ENCODE measurements around the gene TNRC6C.

Gene TNRC6C

DNA sequence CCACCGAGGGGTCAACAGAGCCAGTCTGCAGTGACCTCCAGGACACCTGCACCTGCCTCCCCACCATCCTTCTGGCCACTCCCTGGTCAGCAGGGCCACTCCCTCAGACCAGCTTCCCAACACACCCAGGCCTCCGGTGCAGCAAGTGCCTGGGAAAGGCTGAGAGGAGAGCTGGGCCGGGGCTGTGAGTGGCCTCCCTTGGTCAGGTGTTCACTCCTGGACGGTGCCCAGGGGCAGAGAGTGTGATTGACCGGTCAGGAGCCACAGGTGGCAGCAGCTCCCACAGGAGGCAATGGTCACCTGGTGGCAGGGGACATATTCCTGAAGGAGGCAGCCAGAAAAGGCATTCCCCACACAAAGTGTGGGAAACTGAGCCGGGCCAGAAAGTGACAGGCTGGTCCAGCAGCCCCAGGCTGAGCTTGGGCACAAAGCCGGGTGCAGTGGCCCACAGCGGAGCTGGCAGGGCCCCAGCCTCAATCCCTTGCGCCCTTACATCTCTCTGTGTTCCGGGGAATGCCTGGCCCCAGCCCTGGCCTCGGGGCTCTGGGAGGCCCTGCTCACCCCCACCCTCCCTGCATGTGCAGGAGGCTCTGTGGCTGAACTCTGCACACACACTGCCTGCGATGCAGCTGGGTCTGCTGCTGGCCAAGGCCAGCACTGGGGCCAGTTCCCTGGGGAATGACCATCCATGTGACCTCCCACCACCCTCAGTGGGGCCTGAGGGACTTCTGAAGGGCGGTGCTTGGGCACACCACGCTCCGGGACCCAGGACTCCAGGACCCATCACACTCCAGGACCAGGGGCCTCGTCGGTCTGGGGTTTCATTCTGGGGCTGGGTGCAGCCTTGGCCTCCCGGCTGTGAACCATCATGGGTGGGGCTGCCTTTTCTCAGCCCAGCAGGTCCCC lies 186.5 kb downstream of the TNRC6C start:
- Histone ChIP-seq H3K14ac (ENCODE audit: low read length) (peak overlapping the region; percentile 71), H3K4me3 (ENCODE audit: low read length in 2 of 2) (no peak overlapping the region), H4K91ac (ENCODE audit: low read depth, low read length, poor library complexity) (no peak overlapping the region), H3K4ac (ENCODE audit: low read length) (no peak overlapping the region), H3K18ac (ENCODE audit: low read length) (peak overlapping the region; percentile 85), H2BK5ac (ENCODE audit: low read length) (peak overlapping the region; percentile 66), H2BK12ac (ENCODE audit: low read length) (peak overlapping the region; percentile 84), H2BK120ac (ENCODE audit: low read depth, low read length) (peak overlapping the region; percentile 99), H3K36me3 (replicated peaks in 1 of 2; ENCODE audit: control insufficient read depth in 2 of 2, insufficient read depth in 2 of 2, low read length in 2 of 2) (no peaks in the 10 kb centered on the region), H3K9ac (ENCODE audit: low read depth, low read length, poor library complexity) (no peak overlapping the region), H3K4me1 (ENCODE audit: control insufficient read depth in 2 of 2, insufficient read depth in 1 of 2, low read depth in 1 of 2, low read length in 2 of 2) (peaks cover 3 to 6% of the 10 kb centered on the region in 2 donors), H3K4me2 (ENCODE audit: insufficient read depth, low read length, poor library complexity, severe bottlenecking) (no peak overlapping the region), H4K8ac (ENCODE audit: low read depth, low read length) (no peak overlapping the region), H2AK5ac (ENCODE audit: low read depth, low read length) (peak overlapping the region; percentile 94), H3K27me3 (ENCODE audit: control insufficient read depth in 3 of 3, insufficient read depth in 3 of 3, low read depth in 1 of 3, low read length in 3 of 3) (peaks cover 0 to 52% (median 3%) of the 10 kb centered on the region in 3 experiments), H3K23ac (ENCODE audit: low read depth, low read length, poor library complexity) (peak overlapping the region; percentile 89), H2AFZ (ENCODE audit: low read length) (no peak overlapping the region), H3K79me1 (ENCODE audit: low read depth, low read length) (peaks cover 2% of the 10 kb centered on the region), H3K27ac (replicated peaks; ENCODE audit: low read length) (no peak overlapping the region), H3K9me3 (replicated peaks in 1 of 2; ENCODE audit: control insufficient read depth in 2 of 2, insufficient read depth in 1 of 2, low read depth in 1 of 2, low read length in 2 of 2) (peaks cover 0 to 2% of the 10 kb centered on the region in 2 donors), H2BK15ac (ENCODE audit: low read length) (peak overlapping the region; percentile 99)
- no peak for DNase-seq (ENCODE audit: low spot score)
- no CpG with 5 or more reads among the region's 18 CpGs for WGBS, 2 donors (ENCODE audit: extremely low coverage in 2 of 2, insufficient read length in 2 of 2, insufficient replicate concordance in 1 of 2)

DNA sequence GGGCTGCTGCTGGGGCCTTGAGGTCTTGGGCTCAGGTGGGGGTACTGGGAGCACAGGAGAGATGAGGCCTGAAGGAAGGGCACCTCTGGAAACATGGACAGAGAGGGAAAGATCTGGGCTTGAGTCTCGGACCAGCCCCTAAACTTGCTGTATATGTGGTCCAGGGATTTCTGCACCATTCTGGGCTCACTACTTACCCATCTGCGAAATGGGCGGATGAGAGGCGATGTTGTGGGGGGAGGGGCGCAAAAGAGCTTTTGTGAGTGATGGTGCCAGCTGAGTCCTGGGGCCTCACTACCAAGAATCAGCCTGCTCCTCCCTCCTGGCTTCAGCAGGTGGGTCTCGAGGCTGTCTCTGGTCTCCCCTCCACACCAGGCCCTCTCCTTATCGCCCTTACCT lies 188.0 kb downstream of the TNRC6C start:
- Histone ChIP-seq H2BK15ac (ENCODE audit: low read length) (no peak overlapping the region), H3K27me3 (ENCODE audit: control insufficient read depth in 3 of 3, insufficient read depth in 3 of 3, low read depth in 1 of 3, low read length in 3 of 3) (peaks cover 0 to 50% (median under 1%) of the 10 kb centered on the region in 3 experiments), H4K8ac (ENCODE audit: low read depth, low read length) (no peak overlapping the region), H4K91ac (ENCODE audit: low read depth, low read length, poor library complexity) (no peak overlapping the region), H3K9ac (ENCODE audit: low read depth, low read length, poor library complexity) (no peak overlapping the region), H2BK12ac (ENCODE audit: low read length) (no peak overlapping the region), H3K36me3 (replicated peaks in 1 of 2; ENCODE audit: control insufficient read depth in 2 of 2, insufficient read depth in 2 of 2, low read length in 2 of 2) (no peaks in the 10 kb centered on the region), H3K4ac (ENCODE audit: low read length) (no peak overlapping the region), H3K14ac (ENCODE audit: low read length) (peak overlapping the region; percentile 82), H2AK5ac (ENCODE audit: low read depth, low read length) (peak overlapping the region; percentile 92), H3K9me3 (replicated peaks in 1 of 2; ENCODE audit: control insufficient read depth in 2 of 2, insufficient read depth in 1 of 2, low read depth in 1 of 2, low read length in 2 of 2) (peaks cover 0 to 2% of the 10 kb centered on the region in 2 donors), H2BK120ac (ENCODE audit: low read depth, low read length) (no peak overlapping the region), H3K18ac (ENCODE audit: low read length) (peak overlapping the region; percentile 80), H3K4me1 (ENCODE audit: control insufficient read depth in 2 of 2, insufficient read depth in 1 of 2, low read depth in 1 of 2, low read length in 2 of 2) (peaks cover 2 to 6% of the 10 kb centered on the region in 2 donors), H2BK5ac (ENCODE audit: low read length) (no peak overlapping the region), H3K79me1 (ENCODE audit: low read depth, low read length) (no peaks in the 10 kb centered on the region), H3K23ac (ENCODE audit: low read depth, low read length, poor library complexity) (no peak overlapping the region), H3K27ac (replicated peaks; ENCODE audit: low read length) (no peak overlapping the region), H3K4me3 (ENCODE audit: low read length in 2 of 2) (no peak overlapping the region), H3K4me2 (ENCODE audit: insufficient read depth, low read length, poor library complexity, severe bottlenecking) (no peak overlapping the region), H2AFZ (ENCODE audit: low read length) (no peak overlapping the region)
- no peak for DNase-seq (ENCODE audit: low spot score)
- WGBS, 2 donors (ENCODE audit: extremely low coverage in 2 of 2, insufficient read length in 2 of 2, insufficient replicate concordance in 1 of 2) = no CpG with 5 or more reads among the region's 7 CpGs

DNA sequence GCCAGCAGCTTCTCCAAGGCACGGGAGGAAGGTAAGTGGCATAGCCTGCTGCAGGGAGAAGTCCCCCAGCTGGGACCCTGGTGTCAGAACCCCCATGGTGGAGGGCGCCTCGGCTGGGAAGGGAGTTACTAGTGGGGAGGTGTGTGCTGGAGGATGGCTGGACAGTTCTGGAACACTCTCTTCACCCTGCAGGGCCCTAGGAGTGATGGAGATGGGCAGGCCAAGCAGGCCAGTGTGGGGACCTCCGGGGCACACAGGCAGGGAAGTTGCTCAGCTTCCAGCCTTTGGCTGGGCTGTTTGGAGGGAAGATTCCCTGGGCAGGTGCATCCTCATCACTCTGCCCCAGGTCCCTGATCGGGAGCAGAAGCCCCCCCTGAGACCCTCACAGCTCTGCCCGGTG lies 188.4 kb downstream of the TNRC6C start:
- no peak overlapping the region for H4K8ac ChIP-seq (ENCODE audit: low read depth, low read length)
- H3K4me2 ChIP-seq (ENCODE audit: insufficient read depth, low read length, poor library complexity, severe bottlenecking) = no peak overlapping the region
- H3K14ac ChIP-seq (ENCODE audit: low read length) = no peak overlapping the region
- peak overlapping the region; percentile 17 for H2AFZ ChIP-seq (ENCODE audit: low read length)
- no peak overlapping the region for H2BK120ac ChIP-seq (ENCODE audit: low read depth, low read length)
- no peak overlapping the region for H3K4me3 ChIP-seq (ENCODE audit: low read length in 2 of 2)
- peak overlapping the region; percentile 15 for H3K18ac ChIP-seq (ENCODE audit: low read length)
- H3K9ac ChIP-seq (ENCODE audit: low read depth, low read length, poor library complexity) = no peak overlapping the region
- no peak overlapping the region for H2BK5ac ChIP-seq (ENCODE audit: low read length)
- H3K79me1 ChIP-seq (ENCODE audit: low read depth, low read length) = no peaks in the 10 kb centered on the region
- H2BK12ac ChIP-seq (ENCODE audit: low read length) = no peak overlapping the region
- H3K4me1 ChIP-seq (ENCODE audit: control insufficient read depth in 2 of 2, insufficient read depth in 1 of 2, low read depth in 1 of 2, low read length in 2 of 2) = peaks cover 5 to 10% of the 10 kb centered on the region in 2 donors
- no peaks in the 10 kb centered on the region for H3K36me3 ChIP-seq (replicated peaks in 1 of 2; ENCODE audit: control insufficient read depth in 2 of 2, insufficient read depth in 2 of 2, low read length in 2 of 2)
- H2AK5ac ChIP-seq (ENCODE audit: low read depth, low read length) = peak overlapping the region; percentile 92
- H2BK15ac ChIP-seq (ENCODE audit: low read length) = no peak overlapping the region
- no peak overlapping the region for H3K23ac ChIP-seq (ENCODE audit: low read depth, low read length, poor library complexity)
- H3K27ac ChIP-seq (replicated peaks; ENCODE audit: low read length) = no peak overlapping the region
- WGBS, 2 donors (ENCODE audit: extremely low coverage in 2 of 2, insufficient read length in 2 of 2, insufficient replicate concordance in 1 of 2) = no CpG with 5 or more reads among the region's 6 CpGs
- no peak overlapping the region for H4K91ac ChIP-seq (ENCODE audit: low read depth, low read length, poor library complexity)
- no peak for DNase-seq (ENCODE audit: low spot score)
- H3K4ac ChIP-seq (ENCODE audit: low read length) = no peak overlapping the region
- H3K27me3 ChIP-seq (ENCODE audit: control insufficient read depth in 3 of 3, insufficient read depth in 3 of 3, low read depth in 1 of 3, low read length in 3 of 3) = peaks cover 0 to 46% (median 0%) of the 10 kb centered on the region in 3 experiments
- peaks cover 0 to 2% of the 10 kb centered on the region in 2 donors for H3K9me3 ChIP-seq (replicated peaks in 1 of 2; ENCODE audit: control insufficient read depth in 2 of 2, insufficient read depth in 1 of 2, low read depth in 1 of 2, low read length in 2 of 2)

DNA sequence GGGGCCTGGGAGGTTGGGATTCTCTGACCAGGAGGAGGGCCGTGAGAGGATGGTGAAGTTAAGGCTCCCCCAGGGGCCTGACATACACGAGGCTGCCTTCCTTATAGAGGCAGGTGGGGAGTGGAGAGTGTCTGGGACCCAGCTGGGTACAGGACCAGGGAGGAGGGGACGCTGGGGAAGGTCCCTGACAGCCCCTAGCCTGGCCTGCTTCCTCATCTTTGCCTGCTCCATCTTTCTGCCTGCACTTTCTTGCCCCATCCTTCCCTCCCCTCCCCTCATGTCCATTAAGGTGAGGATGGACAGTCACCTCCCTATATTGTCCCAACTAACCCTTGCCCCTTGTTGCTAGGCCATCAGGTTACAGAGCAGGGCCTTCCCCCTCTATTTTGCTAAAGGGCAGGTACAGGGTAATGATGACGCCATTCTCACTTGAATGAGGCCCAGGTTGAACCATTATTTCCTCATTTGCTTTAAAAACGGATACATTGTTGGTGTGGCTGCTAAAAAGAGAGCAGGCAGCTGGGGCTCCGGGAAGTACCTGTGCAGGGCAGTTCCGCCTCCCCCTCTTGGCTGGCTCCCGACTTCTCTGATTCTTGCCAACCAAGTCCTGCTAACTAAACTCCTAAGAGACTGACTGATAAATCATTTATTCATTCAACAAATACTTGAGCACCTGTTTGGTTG lies 189.0 kb downstream of the TNRC6C start:
- peak overlapping the region; percentile 17 for H2AFZ ChIP-seq (ENCODE audit: low read length)
- no peak overlapping the region for H3K23ac ChIP-seq (ENCODE audit: low read depth, low read length, poor library complexity)
- H3K36me3 ChIP-seq (replicated peaks in 1 of 2; ENCODE audit: control insufficient read depth in 2 of 2, insufficient read depth in 2 of 2, low read length in 2 of 2) = no peaks in the 10 kb centered on the region
- H2BK120ac ChIP-seq (ENCODE audit: low read depth, low read length) = no peak overlapping the region
- WGBS, 2 donors (ENCODE audit: extremely low coverage in 2 of 2, insufficient read length in 2 of 2, insufficient replicate concordance in 1 of 2) = no CpG with 5 or more reads among the region's 8 CpGs
- H3K79me1 ChIP-seq (ENCODE audit: low read depth, low read length) = no peaks in the 10 kb centered on the region
- H3K27ac ChIP-seq (replicated peaks; ENCODE audit: low read length) = no peak overlapping the region
- no peak overlapping the region for H2BK12ac ChIP-seq (ENCODE audit: low read length)
- H3K4me3 ChIP-seq (ENCODE audit: low read length in 2 of 2) = no peak overlapping the region
- peaks cover 5 to 10% of the 10 kb centered on the region in 2 donors for H3K4me1 ChIP-seq (ENCODE audit: control insufficient read depth in 2 of 2, insufficient read depth in 1 of 2, low read depth in 1 of 2, low read length in 2 of 2)
- no peak overlapping the region for H2BK15ac ChIP-seq (ENCODE audit: low read length)
- H3K4ac ChIP-seq (ENCODE audit: low read length) = no peak overlapping the region
- DNase-seq (ENCODE audit: low spot score) = no peak
- no peak overlapping the region for H2BK5ac ChIP-seq (ENCODE audit: low read length)
- H4K8ac ChIP-seq (ENCODE audit: low read depth, low read length) = no peak overlapping the region
- no peak overlapping the region for H3K18ac ChIP-seq (ENCODE audit: low read length)
- H4K91ac ChIP-seq (ENCODE audit: low read depth, low read length, poor library complexity) = no peak overlapping the region
- no peak overlapping the region for H3K14ac ChIP-seq (ENCODE audit: low read length)
- no peak overlapping the region for H3K9ac ChIP-seq (ENCODE audit: low read depth, low read length, poor library complexity)
- no peak overlapping the region for H3K4me2 ChIP-seq (ENCODE audit: insufficient read depth, low read length, poor library complexity, severe bottlenecking)
- peak overlapping the region; percentile 24 for H2AK5ac ChIP-seq (ENCODE audit: low read depth, low read length)
- peaks cover 0 to 2% of the 10 kb centered on the region in 2 donors for H3K9me3 ChIP-seq (replicated peaks in 1 of 2; ENCODE audit: control insufficient read depth in 2 of 2, insufficient read depth in 1 of 2, low read depth in 1 of 2, low read length in 2 of 2)
- peaks cover 0 to 41% (median 0%) of the 10 kb centered on the region in 3 experiments for H3K27me3 ChIP-seq (ENCODE audit: control insufficient read depth in 3 of 3, insufficient read depth in 3 of 3, low read depth in 1 of 3, low read length in 3 of 3)

All from neuronal stem cell (in vitro differentiated cells).